Heart left ventricle (tissue), 16 donors: ENCODE results near the gene TMEM198. TPM values are rescaled to one million over a fixed set of nuclear protein-coding genes. Genes with fewer than 3 reads are reported as not detected.

Source experiments
- ATAC-seq, 4 donors: fragments of 200-7000 bp; cut with Tn5 transposase; one replicate each; pipeline ENCODE4 v1.9.1; 2020 to 2022; ENCODE audit warnings: moderate library complexity in 4 of 4, mild to moderate bottlenecking in 3 of 4, moderate number of reproducible peaks in 1 of 4
- DNase-seq, 5 donors: peaks; one replicate each; pipeline ENCODE4 v3.0.0-alpha.2; 2020
- H3K27ac ChIP-seq, 12 donors: fragments of 200-600 bp; sonication (generic) in 4 of 12; one replicate each; pipeline versions ENCODE4 v1.5.0 to v1.8.0; 2016 to 2022; ENCODE audit warnings: mild to moderate bottlenecking in 2 of 12
- H3K27me3 ChIP-seq, 9 donors: fragments of 200-600 bp; sonication (generic) in 2 of 9; one replicate each; pipeline versions ENCODE4 v1.5.1 to v1.8.0; 2016 to 2022; ENCODE audit warnings: mild to moderate bottlenecking in 3 of 9
- H3K36me3 ChIP-seq, 9 donors: fragments of 200-600 bp; sonication (generic) in 2 of 9; one replicate each; pipeline versions ENCODE4 v1.5.0 to v1.8.0; 2018 to 2022; ENCODE audit warnings: mild to moderate bottlenecking in 2 of 9
- H3K4me1 ChIP-seq, 12 donors: fragments of 200-600 bp; sonication (generic) in 4 of 12; one replicate each; pipeline versions ENCODE4 v1.5.0 to v1.8.0; 2016 to 2022; ENCODE audit warnings: mild to moderate bottlenecking in 3 of 12
- H3K4me3 ChIP-seq, 12 donors: fragments of 200-600 bp; sonication (generic) in 4 of 12; one replicate each; pipeline versions ENCODE4 v1.5.0 to v1.8.0; 2017 to 2022; ENCODE audit warnings: mild to moderate bottlenecking in 9 of 12, moderate library complexity in 4 of 12
- H3K9me3 ChIP-seq, 12 donors: fragments of 200-600 bp; sonication (generic) in 4 of 12; one replicate each; pipeline versions ENCODE4 v1.5.0 to v1.8.0; 2016 to 2022; ENCODE audit warnings: mild to moderate bottlenecking in 1 of 12
- CTCF ChIP-seq, 12 donors: fragments of 200-600 bp; sonication (generic) in 4 of 12; IDR thresholded peaks; one replicate each; pipeline versions ENCODE4 v1.5.0 to v1.8.0; 2018 to 2022; ENCODE audit warnings: antibody characterized with exemption in 12 of 12, mild to moderate bottlenecking in 5 of 12
- POLR2A ChIP-seq, 2 donors: fragments of 450-650 bp; IDR thresholded peaks; one replicate each; pipeline ENCODE4 v1.6.1; 2017; ENCODE audit warnings: antibody characterized with exemption in 2 of 2, mild to moderate bottlenecking in 2 of 2, moderate library complexity in 2 of 2
- WGBS, 4 donors: extraction: QIAGEN DNeasy Blood & Tissue Kit in 2 of 4; methylation state at CpG; one replicate each; pipeline versions ENCODE4 v1.1.5 to v1.1.7; 2013 to 2018; 5-methylcytosine and 5-hydroxymethylcytosine counted together
- intact Hi-C, 10 donors: fragments of 100-400 bp; cut with DNase I; formaldehyde crosslinking; loops; one replicate each; pipeline versions ENCODE4 v1.11.1 to v1.14.2; 2022
- polyA plus RNA-seq, 2 donors: library from polyadenylated mRNA; stranded (reverse); fragments of 200-250 nt; gene quantifications; one replicate each; pipeline ENCODE4 v1.2.3, GENCODE V29; 2013
- total RNA-seq, 9 donors: library from RNA; depleted of rRNA in 2 of 9; stranded (reverse); fragments of >200 nt in 2 of 9; fragmentation: NEBNext Ultra II Directional in 3 of 9; extraction: Animal tissue kit (Norgen Biotek cat#: 25700) in 3 of 9; gene quantifications; one replicate each; pipeline versions ENCODE4 v1.1.0 to v1.2.4, GENCODE V29; 2016 to 2023
- donor health status: ischemic (EF 13 %, LVEDD 7.1; RV severe dilation, severe dysfunction).
- donor health status: healthy with polysubstance abuse.
- donor health status: DM: no; HTN: yes; CAD: no.
- donor health status: DM: no; HTN: no; CAD: no.
- donor health status: ischemic (EF 25% LVEDD 6.9; RV normal size, moderate dysfunction).
- donor health status: ischemic (EF 25% LVEDD 5.7; RV mildly dilated, moderate dysfunction).
- donor health status: healthy.
- donor health status: DM: yes; HTN: yes; CAD: no.
- donor health status: ischemic (EF 35%, LVEDD 5.7; RV mildly dilated, moderate dysfunction).
- donor health status: nonischemic (EF 11% LVEDD 7.7; RV severe dilation, severe dysfunction).
- donor health status: DM: yes; HTN: yes; CAD: no.
- donor health status: PGD.
- donor health status: ischemic (EF 29% LVEDD 5.4; RV normal size, mild dysfunction).
- donor health status: nonischemic (EF 23%, LVEDD 6.1; RV moderate dilation, normal function).

Gene TMEM198
- total and polyA plus RNA-seq, 11 donors, result 0.65 to 10.2 (median 2.3) TPM

DNA sequence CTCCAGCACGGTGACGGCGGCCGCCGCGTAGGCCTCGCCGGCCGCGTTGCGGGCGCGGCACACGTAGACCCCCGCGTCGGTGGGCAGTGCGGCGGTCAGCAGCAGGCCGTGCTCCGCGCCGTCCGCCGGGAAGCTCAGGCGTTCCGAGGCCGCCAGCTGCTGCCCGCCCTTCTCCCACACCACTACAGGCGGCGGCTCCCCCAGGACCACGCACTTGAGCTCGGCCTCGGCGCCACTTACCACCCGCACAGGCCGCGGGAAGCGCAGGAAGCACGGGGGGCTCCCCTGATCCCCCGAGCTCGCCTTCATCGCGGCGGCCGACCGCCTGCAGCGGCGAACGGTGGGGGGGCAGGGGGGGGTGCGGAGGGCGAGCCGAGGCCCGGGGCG, 27.1 kb downstream of the TMEM198 start:
- Histone ChIP-seq H3K4me3 (peak overlapping the region; percentile 50 to 92 (median 68)), H3K9me3 (no peaks in the 10 kb centered on the region), H3K4me1 (peaks cover 0 to 31% (median 10%) of the 10 kb centered on the region in 12 donors), H3K27ac (peak overlapping the region; percentile 71 to 96 (median 90)), H3K27me3 (peaks cover 0 to 30% (median 0%) of the 10 kb centered on the region in 9 donors), H3K36me3 (peaks cover 0 to 31% (median 12%) of the 10 kb centered on the region in 9 donors)
- intact Hi-C loops, result loop anchor here in 4 of 10 donors (1.0 to 5.0 kb wide), 5 partner anchors 26 to 61 kb away; partner anchors contain the start of genes STK11IP (in 2 of the 4) and SLC4A3 (in 1 of the 4)
- 0% methylated on average over 7 to 55 of the region's 55 CpGs for WGBS, 4 donors
- TF ChIP-seq CTCF (IDR thresholded peaks at IDR 0.05), result no peak
- peak in 1 of 5 donors; percentile 29 for DNase-seq
- ATAC-seq, result peak in 2 of 4 donors; percentile 4 to 7

GRCh38 chr2:219571311-219572236, 27.7 kb downstream of the TMEM198 start, which contains the start of gene OBSL1:
Gene OBSL1, minus strand, starts transcription at chr2:219571539. Its CDS starts 307 bp downstream, at chr2:219571232.
- ATAC-seq (peak; percentile 83 to 91 (median 84)), DNase-seq (peak; percentile 83 to 93 (median 91))
- H3K36me3 ChIP-seq, result peaks cover 0 to 24% (median 7%) of the 10 kb centered on the region in 9 donors
- no peaks in the 10 kb centered on the region for H3K9me3 ChIP-seq
- TF ChIP-seq POLR2A (IDR thresholded peaks at IDR 0.05) (peak in 1 of 2 donors; percentile 39), CTCF (IDR thresholded peaks at IDR 0.05) (peak in 1 of 12 donors; percentile 15)
- 5 to 14% (median 9%) methylated on average over 19 to 42 of the region's 42 CpGs for WGBS, 4 donors
- H3K4me1 ChIP-seq, result peaks cover 0 to 33% (median 10%) of the 10 kb centered on the region in 12 donors
- intact Hi-C loops, result loop anchor here in 4 of 10 donors (1.0 to 5.0 kb wide), 5 partner anchors 25 to 61 kb away; partner anchors contain the start of genes STK11IP (in 2 of the 4) and SLC4A3 (in 1 of the 4)
- peak within 1 kb of the TSS; percentile 71 to 96 (median 90) for H3K27ac ChIP-seq
- H3K4me3 ChIP-seq, result peak within 1 kb of the TSS; percentile 50 to 92 (median 68)
- peaks cover 0 to 30% (median 0%) of the 10 kb centered on the region in 9 donors for H3K27me3 ChIP-seq

GRCh38 chr2:219572237-219573001, 28.6 kb downstream of the TMEM198 start, which contains the start of gene INHA:
Gene INHA, plus strand, starts transcription at chr2:219572310. Its CDS starts 65 bp downstream, at chr2:219572375.
- Histone ChIP-seq H3K27me3 (peaks cover 0 to 37% (median 0%) of the 10 kb centered on the region in 9 donors), H3K4me1 (peaks cover 0 to 33% (median 10%) of the 10 kb centered on the region in 12 donors), H3K9me3 (no peaks in the 10 kb centered on the region), H3K36me3 (peaks cover 0 to 16% (median 0%) of the 10 kb centered on the region in 9 donors), H3K4me3 (peak within 1 kb of the TSS; percentile 50 to 92 (median 68)), H3K27ac (peak within 1 kb of the TSS; percentile 71 to 96 (median 90))
- ATAC-seq, result no peak
- WGBS, 4 donors, result 79 to 88% (median 83%) methylated on average over 13 of the region's 13 CpGs
- TF ChIP-seq POLR2A (IDR thresholded peaks at IDR 0.05) (no peak), CTCF (IDR thresholded peaks at IDR 0.05) (no peak)
- intact Hi-C loops, result loop anchor here in 2 of 10 donors (5.0 kb wide), 2 partner anchors 55 to 60 kb away; partner anchors contain the start of gene SLC4A3 (in 1 of the 2)
- DNase-seq, result no peak
